HG02642 (cell line): ENCODE results near the gene NPTX1.

Experiments
- ATAC-seq: cut with Tn5 transposase; IDR thresholded peaks from one replicate; pipeline ENCODE4 v1.9.1; 2021; ENCODE audit warnings: mild to moderate bottlenecking; ENCODE audit not compliant: unreplicated experiment, poor library complexity

NPTX1 gene

GRCh38 chr17:80504686-80505413, 28.4 kb upstream of the NPTX1 start:
- ATAC-seq, result no peak

DNA sequence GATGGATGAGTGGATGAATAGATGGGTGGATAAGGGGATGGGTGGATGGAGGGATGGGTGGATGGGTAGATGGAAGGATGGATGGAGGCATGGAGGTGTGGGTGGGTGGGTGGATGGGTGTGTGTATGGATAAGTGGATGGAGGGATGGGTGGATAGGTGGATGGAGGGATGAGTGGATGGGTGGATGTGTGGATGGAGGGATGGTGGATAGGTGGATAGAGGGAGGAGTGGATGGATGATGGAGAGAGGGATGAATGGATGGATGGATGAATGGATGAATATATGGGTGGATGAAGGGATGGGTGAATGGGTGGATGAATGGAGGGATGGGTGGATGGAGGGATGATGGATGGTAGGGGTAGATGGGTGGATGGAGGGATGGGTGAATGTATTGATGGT, 27.5 kb upstream of the NPTX1 start:
- ATAC-seq, result no peak

DNA sequence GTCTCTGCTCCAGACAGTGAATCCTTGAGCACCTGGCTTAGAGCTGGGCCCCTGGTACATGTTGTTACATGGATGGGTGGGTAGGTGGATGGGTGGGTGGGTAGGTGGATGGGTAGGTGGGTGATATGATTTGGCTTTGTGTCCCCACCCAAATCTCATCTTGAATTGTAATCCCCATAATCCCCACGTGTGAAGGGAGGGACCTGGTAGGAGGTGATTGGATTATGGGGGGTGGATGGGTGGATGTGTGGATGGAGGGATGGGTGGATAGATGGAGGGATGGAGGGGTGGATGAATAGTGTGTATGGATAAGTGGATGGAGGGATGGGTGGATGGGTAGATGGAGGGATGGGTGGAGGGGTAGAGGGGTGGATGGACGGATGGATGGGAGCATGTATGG, 26.6 kb upstream of the NPTX1 start:
- no peak for ATAC-seq

DNA sequence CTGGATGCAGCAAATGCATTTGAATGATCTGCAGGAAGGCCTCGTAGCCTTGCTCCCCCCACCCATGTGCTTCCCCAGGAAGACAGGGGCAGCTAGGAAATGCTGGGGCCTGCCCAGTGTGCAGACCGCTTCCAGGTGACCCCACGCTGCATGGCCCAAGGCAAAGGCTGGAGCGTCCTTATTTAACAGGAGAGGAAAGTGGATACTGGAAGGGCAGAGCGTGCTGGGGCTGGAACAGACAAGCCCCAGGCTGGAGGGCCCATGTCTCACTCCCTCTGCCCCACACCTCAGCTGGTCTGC, 26.1 kb upstream of the NPTX1 start:
- no peak for ATAC-seq

GRCh38 chr17:80501741-80502577, 25.6 kb upstream of the NPTX1 start:
- ATAC-seq, result no peak

- ATAC-seq, result no peak
Observed at GRCh38 chr17:80499961-80500665, 23.7 kb upstream of the NPTX1 start.

DNA sequence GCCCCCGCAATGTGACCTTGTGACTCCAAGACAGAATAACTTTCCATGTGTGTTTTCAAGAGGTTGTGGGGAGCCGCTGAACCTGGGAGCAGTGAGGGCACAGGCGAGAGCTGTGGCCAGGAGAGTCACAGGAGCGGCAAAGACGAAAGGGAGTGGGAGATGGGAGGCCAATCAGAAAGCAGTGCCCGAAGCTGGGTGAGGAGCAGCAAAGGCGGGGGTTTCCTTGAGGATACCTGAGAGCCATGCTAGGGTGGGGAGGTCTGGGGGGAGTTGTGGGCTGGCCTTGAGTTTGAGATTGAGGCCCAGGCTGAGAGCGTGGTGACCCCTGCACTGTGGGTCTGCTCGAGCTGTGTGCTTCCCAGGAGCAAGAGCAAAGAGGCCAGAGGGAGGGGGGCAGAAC, 23.2 kb upstream of the NPTX1 start:
- no peak for ATAC-seq

GRCh38 chr17:80498920-80499410, 22.6 kb upstream of the NPTX1 start:
- no peak for ATAC-seq

- ATAC-seq, result no peak
Observed at GRCh38 chr17:80498242-80498919, 22.0 kb upstream of the NPTX1 start.

DNA sequence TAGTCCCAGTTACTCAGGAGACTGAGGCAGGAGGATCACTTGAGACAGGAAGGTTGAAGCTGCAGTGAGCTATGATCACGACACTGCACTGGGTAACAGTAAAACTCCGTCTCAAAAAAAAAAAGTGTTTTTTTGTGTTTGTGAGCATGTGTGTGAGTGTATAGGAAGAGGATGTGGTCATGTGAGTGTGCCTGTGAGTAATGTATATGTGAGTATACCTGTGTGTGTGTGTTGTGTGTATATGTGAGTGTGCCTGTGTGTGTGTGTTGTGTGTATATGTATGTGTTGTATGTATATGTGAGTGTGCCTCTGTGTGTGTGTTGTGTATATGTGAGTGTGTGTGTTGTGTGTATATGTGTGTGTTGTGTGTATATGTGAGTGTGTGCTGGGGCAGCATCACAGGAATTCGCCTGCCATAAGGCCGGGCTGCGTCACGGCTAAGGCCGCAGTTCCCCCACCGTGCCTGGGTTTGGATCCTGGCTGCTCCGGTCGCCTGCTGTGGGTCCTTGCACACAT, 21.4 kb upstream of the NPTX1 start:
- ATAC-seq, result no peak

- ATAC-seq, result no peak
Observed at GRCh38 chr17:80494547-80494946, 18.1 kb upstream of the NPTX1 start.

DNA sequence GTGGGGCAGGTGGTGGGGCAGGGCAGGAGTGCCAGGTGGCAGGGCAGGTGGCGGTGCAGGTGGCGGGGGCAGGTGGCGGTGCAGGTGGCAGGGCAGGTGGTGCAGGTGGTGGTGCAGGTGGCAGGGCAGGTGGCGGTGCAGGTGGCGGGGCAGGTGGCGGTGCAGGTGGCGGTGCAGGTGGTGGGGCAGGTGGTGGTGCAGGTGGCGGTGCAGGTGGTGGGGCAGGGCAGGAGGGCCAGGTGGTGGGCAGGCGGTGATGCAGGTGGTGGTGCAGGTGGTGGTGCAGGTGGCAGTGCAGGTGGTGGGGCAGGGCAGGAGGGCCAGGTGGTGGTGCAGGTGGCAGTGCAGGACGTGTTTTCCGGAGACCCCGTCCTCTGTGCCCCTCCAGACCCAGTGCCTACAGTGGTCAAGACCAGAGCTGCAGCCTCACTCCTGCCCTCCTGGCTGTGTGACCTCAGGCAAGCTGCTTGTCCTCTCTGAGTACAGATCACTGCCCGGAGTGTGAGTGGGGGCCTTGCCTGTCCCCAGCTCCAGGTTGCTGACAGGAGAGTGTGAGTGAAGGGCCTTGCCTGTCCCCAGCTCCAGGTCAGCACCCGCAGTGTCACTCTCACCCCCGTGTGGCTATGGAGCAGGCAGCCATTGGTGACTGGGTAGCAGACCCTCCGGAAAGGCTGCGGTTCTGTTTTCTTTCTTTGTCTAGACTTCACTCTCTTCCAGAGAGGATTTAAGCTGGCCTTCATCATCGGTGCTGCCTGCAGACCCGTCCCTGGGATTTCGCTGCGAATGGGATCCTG, 16.1 kb upstream of the NPTX1 start:
- no peak for ATAC-seq

- no peak for ATAC-seq
Observed at GRCh38 chr17:80491478-80492342, 15.3 kb upstream of the NPTX1 start.

- no peak for ATAC-seq
Observed at GRCh38 chr17:80487511-80487910, 11.1 kb upstream of the NPTX1 start.

GRCh38 chr17:80486692-80487091, 10.3 kb upstream of the NPTX1 start:
- no peak for ATAC-seq

DNA sequence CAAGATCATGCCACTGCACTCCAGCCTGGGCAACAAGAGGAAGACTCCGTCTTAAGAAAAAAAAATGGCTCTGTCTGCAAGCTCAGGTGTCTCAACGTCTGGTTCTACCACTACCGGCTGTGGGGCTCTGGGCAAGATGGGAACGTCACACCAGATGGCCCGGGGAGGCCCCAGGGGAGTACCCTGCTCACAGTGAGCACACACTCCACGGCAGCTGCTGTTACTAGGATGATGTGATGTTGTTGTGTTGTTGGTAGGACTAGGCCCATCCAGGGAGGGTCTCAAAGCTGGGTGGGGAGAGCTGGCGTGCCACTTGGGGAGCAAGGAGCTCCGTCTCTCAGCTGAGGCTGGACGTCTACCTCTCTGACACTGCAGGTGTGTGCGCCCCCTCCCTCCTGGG, 9.4 kb upstream of the NPTX1 start:
- ATAC-seq, result no peak

DNA sequence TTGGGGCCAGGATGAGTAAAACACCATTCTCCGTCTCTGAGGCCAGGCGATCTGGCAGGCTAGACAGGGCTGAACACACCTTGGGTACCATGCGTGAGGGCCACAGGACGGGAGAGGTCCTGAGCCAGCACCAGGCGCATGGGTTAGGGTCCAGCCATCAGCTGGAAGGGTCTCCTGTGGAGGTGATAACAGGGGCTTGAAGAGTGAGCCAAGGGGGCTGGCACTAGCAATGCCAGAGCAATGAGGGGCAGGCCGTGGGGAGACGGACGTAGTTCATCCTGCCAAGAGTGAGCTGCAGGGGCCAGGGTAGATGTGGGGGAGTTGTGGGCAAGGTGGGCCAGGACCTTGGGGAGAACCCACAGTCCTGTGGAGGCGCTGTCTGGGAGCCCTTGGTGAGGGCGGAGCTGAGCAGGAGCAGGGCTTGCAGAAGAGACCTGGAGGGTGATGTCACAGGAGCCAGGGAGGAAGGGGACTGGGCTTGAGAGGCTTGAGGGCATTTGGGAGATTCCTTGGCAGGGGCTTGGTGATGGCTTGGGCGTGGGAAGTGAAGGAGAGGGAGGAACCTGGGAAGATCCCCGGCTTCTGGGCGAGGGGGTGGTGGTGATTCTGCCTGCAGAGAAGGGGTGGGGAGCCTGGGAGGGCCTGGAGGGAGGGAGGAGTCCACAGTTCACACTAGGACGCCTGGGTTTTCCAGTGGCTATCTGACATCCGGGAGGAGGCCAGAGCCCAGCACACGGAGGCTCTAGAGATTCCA, 6.3 kb upstream of the NPTX1 start:
- no peak for ATAC-seq

GRCh38 chr17:80482058-80482318, 5.6 kb upstream of the NPTX1 start:
- no peak for ATAC-seq
